DND-41 (cell line): Measurements from ENCODE around the gene CHERP.

Source experiments
- EZH2 ChIP-seq: IDR thresholded peaks from 3 replicates; pipeline ENCODE4 v1.6.1; 2012; ENCODE audit warnings: borderline replicate concordance, low read depth, mild to moderate bottlenecking, moderate library complexity, low read length, inconsistent platforms; ENCODE audit not compliant: severe bottlenecking
- TF ChIP-seq, protein P1 (sequence below): IDR thresholded peaks from 2 replicates; pipeline ENCODE4 v1.5.1; 2012; ENCODE audit warnings: borderline replicate concordance, low read length, moderate library complexity, mild to moderate bottlenecking; ENCODE audit not compliant: poor library complexity, severe bottlenecking; ENCODE audit errors: extremely low read depth

DNA sequence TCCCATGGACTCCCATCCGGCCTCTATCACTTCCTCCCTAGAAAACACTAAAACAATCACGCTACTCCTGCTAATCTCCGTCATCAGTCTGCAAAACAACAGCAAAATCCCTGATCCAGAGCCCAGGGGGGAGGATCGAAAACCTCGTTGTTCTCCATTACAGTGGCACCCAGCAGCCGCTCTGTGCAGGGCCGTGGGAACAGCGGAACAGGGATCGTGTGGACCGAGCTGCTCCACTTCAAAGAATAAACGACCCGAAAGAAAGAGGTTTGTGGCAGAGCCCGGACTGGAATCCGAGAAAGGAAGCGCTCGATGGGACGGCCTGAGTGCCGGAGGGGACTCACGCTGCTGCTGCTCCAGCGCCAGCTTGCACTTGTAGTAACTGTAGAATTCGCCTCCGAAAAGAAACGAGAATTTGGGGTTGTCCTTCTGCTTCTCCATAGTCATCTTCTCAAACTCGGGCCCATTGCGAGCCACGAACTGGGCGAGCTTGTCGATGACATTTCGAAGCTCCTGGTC, 652 bp downstream of the CHERP start:
- TF ChIP-seq, protein P1, sequence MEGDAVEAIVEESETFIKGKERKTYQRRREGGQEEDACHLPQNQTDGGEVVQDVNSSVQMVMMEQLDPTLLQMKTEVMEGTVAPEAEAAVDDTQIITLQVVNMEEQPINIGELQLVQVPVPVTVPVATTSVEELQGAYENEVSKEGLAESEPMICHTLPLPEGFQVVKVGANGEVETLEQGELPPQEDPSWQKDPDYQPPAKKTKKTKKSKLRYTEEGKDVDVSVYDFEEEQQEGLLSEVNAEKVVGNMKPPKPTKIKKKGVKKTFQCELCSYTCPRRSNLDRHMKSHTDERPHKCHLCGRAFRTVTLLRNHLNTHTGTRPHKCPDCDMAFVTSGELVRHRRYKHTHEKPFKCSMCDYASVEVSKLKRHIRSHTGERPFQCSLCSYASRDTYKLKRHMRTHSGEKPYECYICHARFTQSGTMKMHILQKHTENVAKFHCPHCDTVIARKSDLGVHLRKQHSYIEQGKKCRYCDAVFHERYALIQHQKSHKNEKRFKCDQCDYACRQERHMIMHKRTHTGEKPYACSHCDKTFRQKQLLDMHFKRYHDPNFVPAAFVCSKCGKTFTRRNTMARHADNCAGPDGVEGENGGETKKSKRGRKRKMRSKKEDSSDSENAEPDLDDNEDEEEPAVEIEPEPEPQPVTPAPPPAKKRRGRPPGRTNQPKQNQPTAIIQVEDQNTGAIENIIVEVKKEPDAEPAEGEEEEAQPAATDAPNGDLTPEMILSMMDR, result no peak
- TF ChIP-seq EZH2, result no peak
